Measurements from ENCODE around the gene SPARC.

GRCh38 chr5:151703227-151703626, 16.5 kb upstream of the SPARC start:
- TF ChIP-seq CTCF (IDR thresholded peaks at IDR 0.05; ENCODE audit: low read depth, low read length) (no peak), EZH2phosphoT487 (IDR thresholded peaks at IDR 0.05; ENCODE audit: low read depth) (no peak)

All from OCI-LY3 (cell line).